Retina (tissue), 1 donor: ENCODE results near the gene MISP3.

ENCODE experiments used
- DNase-seq: peaks from one replicate; pipeline ENCODE4 v3.0.0-alpha.2; 2016

Gene MISP3

GRCh38 chr19:14106840-14107239, 34.3 kb downstream of the MISP3 start:
- DNase-seq = no peak

DNA sequence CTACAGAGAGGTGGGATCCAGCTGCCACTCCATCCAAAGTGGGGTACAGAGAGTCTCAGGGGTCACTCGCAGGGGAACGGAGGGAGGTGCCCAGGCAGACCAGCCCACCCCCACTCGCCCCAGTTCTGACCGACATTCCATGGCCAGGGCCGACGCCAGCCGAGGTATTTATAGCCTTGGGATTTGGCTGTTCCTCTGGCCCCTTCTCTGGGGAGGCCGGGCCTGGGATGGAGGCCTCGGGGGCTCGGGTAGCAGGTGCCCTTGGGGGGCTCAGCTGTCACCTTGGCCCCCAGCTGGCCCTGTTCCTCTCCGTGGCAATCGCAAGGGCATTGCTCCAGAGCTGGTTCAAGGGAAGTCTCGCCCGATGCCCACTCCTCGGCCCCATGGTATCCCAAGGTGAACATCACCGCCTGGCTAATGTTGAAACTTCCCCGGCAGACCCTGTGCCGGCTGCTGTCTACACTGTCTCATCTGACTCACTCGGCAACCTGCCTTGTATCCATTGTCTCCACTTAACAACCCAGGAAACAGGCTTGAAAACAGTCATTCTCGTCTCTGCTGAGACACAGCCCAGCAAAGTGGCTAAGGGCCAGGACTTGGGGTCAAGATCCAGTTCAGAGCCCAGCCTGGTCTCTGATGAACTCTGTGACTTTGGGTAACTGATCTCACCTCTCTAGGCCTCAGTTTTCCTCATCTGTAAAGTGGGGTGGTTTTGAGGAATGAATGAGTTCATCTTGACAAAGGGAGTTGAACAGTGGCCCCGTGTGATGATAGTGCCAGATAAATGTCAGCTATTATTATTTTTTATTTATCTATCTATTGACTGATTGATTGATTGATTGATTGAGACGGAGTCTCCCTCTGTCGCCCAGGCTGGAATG, 35.2 kb downstream of the MISP3 start:
- no peak for DNase-seq

GRCh38 chr19:14110650-14111049, 38.1 kb downstream of the MISP3 start:
- DNase-seq = no peak

DNA sequence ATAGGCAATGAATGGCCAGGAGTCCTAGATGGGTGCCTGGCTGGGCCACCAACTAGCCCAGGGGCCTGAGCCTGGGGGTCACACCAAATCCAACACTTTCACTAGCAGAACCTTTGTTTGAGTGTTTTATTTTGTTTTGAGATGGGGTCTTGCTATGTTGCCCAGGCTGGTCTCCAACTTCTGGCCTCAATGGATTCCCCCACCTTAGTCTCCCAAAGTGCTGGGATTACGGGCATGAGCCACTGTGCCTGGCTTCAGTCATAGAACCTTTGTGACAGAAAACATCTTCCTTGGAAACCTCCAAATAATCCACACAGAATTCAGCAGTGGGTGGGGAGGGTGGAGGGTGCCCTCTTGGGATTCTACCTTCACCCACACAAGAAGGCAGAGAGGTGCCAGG, 38.9 kb downstream of the MISP3 start:
- no peak for DNase-seq

- DNase-seq = no peak
Measured at GRCh38 chr19:14112051-14112808, 39.6 kb downstream of the MISP3 start.

DNA sequence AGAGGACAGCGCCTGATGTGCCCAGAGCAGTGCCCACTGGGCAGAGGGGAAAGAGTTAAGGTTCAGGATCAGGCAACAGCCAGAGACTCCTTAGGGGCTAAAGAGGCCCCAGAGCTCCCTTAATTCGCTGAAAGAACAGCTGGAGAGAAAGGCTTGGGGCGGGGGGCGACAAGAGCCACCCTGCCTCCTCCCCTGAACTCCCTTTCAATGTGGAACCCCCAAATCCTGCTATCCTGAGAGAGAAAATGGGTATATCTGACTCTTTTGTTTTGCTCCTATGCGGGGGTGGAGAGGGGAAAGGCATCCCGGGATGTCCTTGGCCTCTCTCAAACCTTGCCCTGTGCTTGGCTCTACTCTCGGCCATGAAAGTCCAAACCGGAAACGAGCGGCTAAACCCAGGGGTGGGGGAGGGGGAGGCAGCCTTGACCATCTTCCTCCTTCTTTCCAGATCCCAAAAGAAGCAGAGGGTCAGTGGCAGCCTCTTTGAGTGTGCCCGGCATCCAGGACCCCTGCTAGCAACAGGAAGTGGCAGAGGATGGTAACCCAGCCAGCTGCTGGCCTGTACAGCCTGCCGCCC, 40.3 kb downstream of the MISP3 start:
- DNase-seq = no peak

DNA sequence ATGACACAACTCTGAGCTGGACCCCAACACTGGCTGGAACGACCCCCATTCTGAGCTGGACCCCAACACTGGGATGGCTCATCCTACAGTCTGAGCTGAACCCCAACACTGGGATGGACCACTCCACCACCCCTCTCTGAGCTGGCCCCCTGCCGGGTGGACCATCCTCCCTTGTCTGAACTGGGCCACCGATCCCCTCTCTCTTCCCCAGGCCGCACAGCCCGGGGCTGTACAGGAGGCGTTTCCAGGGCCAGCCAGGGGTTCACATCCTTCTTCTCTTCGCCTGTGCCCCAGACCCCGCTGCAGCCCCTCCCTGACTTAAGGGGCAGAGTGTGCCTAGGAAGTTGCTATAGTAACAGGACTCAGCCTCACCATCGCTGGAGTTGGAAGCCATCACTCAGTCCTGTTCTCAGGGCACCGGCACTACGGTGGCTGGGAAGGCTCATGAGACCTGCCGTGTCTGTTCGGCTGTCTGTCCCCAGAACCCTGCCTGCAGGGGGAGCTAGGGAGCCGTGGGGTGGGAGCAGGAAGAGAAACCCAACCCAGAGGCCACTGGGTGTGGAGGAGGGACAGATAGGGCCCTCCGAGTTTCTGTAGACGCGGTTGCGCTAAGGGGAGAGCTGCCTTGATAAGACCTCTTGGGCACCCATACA, 41.3 kb downstream of the MISP3 start:
- DNase-seq = no peak

GRCh38 chr19:14114439-14114838, 41.9 kb downstream of the MISP3 start:
- DNase-seq = no peak

DNA sequence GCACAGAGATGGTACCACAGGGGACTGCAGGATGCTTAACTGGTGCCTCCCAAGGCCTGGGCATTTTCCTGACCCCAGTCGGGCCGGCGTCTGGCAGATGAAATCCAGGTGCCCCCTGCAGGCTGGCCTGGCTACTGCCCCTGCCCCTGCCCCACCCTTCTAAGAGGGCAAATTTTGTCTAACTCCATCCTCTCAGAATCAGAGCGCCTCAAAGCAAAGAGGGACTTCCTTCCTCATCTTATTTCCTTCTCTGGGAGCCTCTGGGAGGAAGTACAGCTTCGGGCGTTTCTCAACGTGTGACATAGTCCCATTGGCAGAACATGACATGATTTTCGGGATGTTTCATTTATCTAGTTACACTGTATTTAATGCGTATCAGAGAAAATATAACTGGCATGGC, 42.3 kb downstream of the MISP3 start:
- no peak for DNase-seq

DNA sequence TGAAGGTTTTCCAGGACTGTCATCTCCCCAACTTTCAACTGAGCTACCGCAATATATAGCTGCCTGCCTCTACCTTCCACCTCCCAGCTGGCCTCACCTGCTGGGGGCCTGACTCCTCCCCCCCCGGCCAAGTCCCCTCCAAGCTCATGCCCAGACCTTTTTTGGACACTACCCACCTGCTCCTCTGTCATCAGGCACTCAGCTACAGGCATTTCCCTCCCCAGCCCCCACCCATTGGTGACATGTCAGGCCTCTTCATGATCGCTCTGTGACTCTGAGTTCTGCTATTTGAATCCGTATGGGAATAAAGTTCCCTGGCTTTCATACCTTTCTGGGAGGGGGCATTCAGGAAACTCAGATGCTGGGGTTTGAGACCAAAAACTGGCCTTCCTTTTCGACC, 43.2 kb downstream of the MISP3 start:
- no peak for DNase-seq

DNA sequence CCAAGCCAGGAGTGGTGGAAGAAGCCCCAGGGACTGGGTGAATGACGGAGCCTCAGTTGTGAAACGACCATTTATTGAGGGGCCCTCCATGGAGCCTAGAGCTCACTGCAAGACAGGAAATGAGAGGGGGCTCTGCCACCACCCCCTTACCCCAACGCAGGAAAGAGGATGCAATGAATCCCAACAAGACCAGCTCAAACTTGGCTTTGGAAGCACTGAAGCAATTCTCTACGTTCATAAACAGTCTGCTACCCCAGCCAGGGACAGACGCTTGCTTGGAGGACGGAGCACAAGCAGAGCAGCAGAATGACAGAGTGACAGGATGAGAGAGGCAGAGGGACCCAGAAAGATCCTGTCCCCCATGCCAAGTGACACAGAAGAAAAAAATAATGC, 43.9 kb downstream of the MISP3 start:
- DNase-seq = no peak

DNA sequence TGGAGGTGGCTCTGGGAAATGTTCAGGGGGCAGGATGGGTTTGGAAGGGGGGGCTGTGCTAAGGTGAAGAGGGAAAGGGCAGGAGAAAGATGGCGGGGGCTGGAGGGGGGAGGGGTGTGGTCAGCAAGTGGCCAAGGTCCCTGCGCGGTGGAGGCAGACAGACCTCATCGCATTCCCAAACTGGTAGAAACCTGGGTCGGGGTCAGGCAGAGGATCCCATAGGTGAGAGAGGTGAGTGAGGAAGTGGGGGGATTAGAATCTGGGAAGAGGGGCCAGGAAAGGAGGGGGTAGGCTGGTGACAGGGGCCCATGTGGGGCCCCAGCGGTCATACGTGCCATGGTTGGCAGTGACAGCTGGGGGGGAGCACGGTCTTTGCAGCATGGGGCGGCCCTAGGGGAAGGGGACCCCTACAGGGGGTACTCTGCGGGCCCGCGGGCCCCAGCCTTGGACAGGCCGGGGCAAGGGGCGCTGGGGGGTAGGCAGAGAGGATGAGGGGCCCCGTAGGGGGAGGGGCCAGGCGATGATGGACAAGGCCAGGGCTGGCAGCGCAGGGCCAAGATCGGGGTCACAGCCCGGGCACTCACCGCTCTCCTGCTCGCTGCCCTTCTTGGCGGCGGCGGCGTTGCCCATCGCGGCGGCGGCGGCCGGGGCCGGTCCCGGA, 44.5 kb downstream of the MISP3 start:
- no peak for DNase-seq

DNA sequence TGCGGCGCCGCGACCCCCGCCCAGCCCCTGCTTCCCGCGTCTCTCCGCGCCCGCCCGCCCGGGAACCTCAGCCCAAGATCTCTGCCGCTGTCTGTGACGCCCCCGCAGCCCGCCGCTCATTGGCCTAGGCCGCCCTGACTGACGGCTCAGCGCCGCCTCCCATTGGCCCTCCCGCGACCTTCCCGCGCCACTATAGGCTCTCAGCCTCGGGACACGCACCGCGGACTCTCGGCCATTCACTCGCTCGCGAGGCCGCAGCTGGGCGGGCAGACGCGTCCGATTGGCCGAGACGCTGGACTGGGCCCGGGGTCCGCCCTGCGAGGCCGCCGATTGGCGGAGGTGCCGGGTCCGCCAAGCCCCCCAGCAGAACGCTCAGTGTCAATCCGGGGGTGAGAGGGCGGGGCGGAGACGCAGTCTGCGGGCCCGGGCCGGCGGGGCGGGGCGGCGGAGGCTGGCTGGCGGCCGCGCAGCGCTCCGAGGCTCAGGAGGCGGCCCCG, 45.1 kb downstream of the MISP3 start, which contains the start of gene PRKACA:
TSS of gene PRKACA (minus strand) at position 95 of the 497 bp plus-strand sequence. CDS start 215 bp downstream, outside the sequence.
- DNase-seq = peak; percentile 97

GRCh38 chr19:14118165-14119051, 45.8 kb downstream of the MISP3 start:
- DNase-seq = peak; percentile 80

DNA sequence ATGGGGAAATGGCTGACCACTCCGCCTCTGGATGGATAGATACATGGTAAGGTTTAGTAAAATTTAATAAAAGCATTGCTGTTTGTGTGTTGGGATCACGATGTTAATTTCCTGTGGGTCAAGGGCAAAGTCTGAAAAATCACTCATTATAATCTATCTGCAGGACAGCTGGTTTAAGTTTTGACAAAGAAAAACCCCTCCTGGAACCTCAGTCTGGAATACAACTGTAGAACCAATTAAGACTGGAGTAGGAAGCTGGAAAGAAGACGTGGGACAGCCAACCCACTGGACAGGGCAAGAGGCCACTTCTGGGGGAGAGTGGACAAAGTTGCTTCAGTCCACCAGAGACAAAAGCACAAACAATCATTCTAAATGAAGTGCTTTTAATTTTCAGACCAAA, 46.6 kb downstream of the MISP3 start:
- DNase-seq = no peak

GRCh38 chr19:14119644-14120496, 47.3 kb downstream of the MISP3 start:
- no peak for DNase-seq

- no peak for DNase-seq
Measured at GRCh38 chr19:14120497-14120780, 47.9 kb downstream of the MISP3 start.

DNA sequence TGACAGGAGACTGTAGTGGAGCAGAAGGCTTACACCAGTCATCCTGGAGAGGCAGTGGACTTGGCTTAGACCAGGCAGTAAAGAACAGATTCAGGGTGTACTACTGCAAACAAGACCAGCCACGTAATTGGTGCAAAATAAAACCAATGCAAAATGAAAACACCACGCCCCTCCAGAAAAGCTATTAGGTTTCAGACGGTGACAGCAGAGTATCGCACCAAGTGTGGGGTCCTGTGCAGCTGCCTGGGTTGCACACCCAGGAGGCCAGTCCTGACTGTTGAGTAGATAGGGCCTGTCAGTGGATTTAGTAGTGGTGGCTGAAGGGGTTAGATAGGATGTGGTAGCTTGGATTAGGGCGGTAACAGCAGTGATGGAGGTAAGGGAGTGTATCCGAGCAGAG, 50.3 kb downstream of the MISP3 start:
- DNase-seq = no peak
